SK-N-SH (cell line): ENCODE measurements around the gene KCNC2. TPM values are rescaled to one million over a fixed set of nuclear protein-coding genes. Genes with fewer than 3 reads are reported as not detected.

ENCODE experiments used
- CTCF ChIA-PET: fragments of 300-600, 350-600 bp; formaldehyde crosslinking; extraction: SDS; loops from one replicate; lab custom pipeline; 2021; lab: Yijun Ruan, JAX
- POLR2A ChIA-PET: fragments of 350-600 bp; sonication (Branson Sonifier 250); formaldehyde crosslinking; extraction: SDS; loops from one replicate; lab custom pipeline; 2020; ENCODE audit warnings: antibody characterized with exemption, inconsistent platforms; lab: Yijun Ruan, JAX
- DNase-seq: peaks from one replicate; pipeline ENCODE4 v3.0.0; 2012
- H2AFZ ChIP-seq: fragments of 200-600 bp; sonication (generic); 2 replicates; pipeline ENCODE4 v1.8.1; 2016; ENCODE audit warnings: antibody characterized with exemption, mild to moderate bottlenecking, low read depth
- H3F3A ChIP-seq: fragments of 200-600 bp; sonication (generic); replicated peaks from 2 replicates; pipeline ENCODE3; 2016; ENCODE audit warnings: antibody characterized with exemption, mild to moderate bottlenecking; ENCODE audit not compliant: insufficient read depth
- H3K27ac ChIP-seq, 2 experiments: fragments of 200-500 bp in 1 of 2; fragments of 200-600 bp in 1 of 2; sonication (Bioruptor generic) in 1 of 2; sonication (generic), shearing (Covaris generic) in 1 of 2; 2 replicates each; pipeline versions ENCODE4 v1.5.1 to v1.6.1; 2014 to 2016; ENCODE audit warnings: low read depth in 2 of 2, inconsistent platforms in 1 of 2, low read length in 1 of 2, mild to moderate bottlenecking in 1 of 2, mixed read lengths in 1 of 2
- H3K27me3 ChIP-seq: fragments of 200-600 bp; sonication (generic), shearing (Covaris generic); 2 replicates; pipeline ENCODE4 v1.6.1; 2016; ENCODE audit warnings: mixed run types; ENCODE audit not compliant: insufficient read depth
- H3K36me3 ChIP-seq, 2 experiments: fragments of 200-500 bp in 1 of 2; fragments of 200-600 bp in 1 of 2; sonication (Bioruptor generic) in 1 of 2; sonication (generic) in 1 of 2; replicated peaks in 1 of 2; 2 replicates each; pipeline versions ENCODE3 to v1.5.1; 2014 to 2016; ENCODE audit warnings: low read length in 1 of 2, mild to moderate bottlenecking in 1 of 2; ENCODE audit not compliant: insufficient read depth in 2 of 2, control insufficient read depth in 1 of 2
- H3K4me1 ChIP-seq, 2 experiments: fragments of 200-500 bp in 1 of 2; fragments of 200-600 bp in 1 of 2; sonication (Bioruptor generic) in 1 of 2; sonication (generic), shearing (Covaris generic) in 1 of 2; 2 replicates each; pipeline versions ENCODE4 v1.5.1 to v1.6.1; 2014 to 2016; ENCODE audit warnings: low read depth in 1 of 2, low read length in 1 of 2, mixed run types in 1 of 2; ENCODE audit not compliant: insufficient read depth in 2 of 2, control insufficient read depth in 1 of 2
- H3K4me2 ChIP-seq: fragments of 200-600 bp; sonication (generic), shearing (Covaris generic); 2 replicates; pipeline ENCODE4 v1.6.1; 2017; ENCODE audit warnings: mixed run types
- H3K4me3 ChIP-seq, 2 experiments: fragments of 200-500 bp in 1 of 2; fragments of 200-600 bp in 1 of 2; sonication (Bioruptor generic) in 1 of 2; sonication (generic), shearing (Covaris generic) in 1 of 2; 2 replicates each; pipeline versions ENCODE4 v1.5.1 to v1.8.1; 2014 to 2016; ENCODE audit warnings: low read depth in 2 of 2, inconsistent platforms in 1 of 2, low read length in 1 of 2, mild to moderate bottlenecking in 1 of 2, mixed read lengths in 1 of 2, moderate library complexity in 1 of 2
- H3K79me2 ChIP-seq: fragments of 200-600 bp; sonication (generic); 2 replicates; pipeline ENCODE4 v1.8.1; 2017; ENCODE audit warnings: mild to moderate bottlenecking; ENCODE audit not compliant: insufficient read depth
- H3K9ac ChIP-seq: fragments of 200-600 bp; sonication (generic); 2 replicates; pipeline ENCODE4 v1.6.1; 2017; ENCODE audit warnings: mixed run types
- H3K9me2 ChIP-seq: fragments of 200-600 bp; sonication (generic); 2 replicates; pipeline ENCODE4 v1.6.1; 2017; ENCODE audit warnings: mixed run types
- H3K9me3 ChIP-seq: fragments of 200-600 bp; sonication (generic); 2 replicates; pipeline ENCODE4 v1.6.1; 2017; ENCODE audit warnings: mixed run types, mild to moderate bottlenecking, moderate library complexity
- H4K20me1 ChIP-seq: fragments of 200-600 bp; sonication (generic); 2 replicates; pipeline ENCODE4 v1.6.1; 2017; ENCODE audit warnings: mild to moderate bottlenecking, mixed run types; ENCODE audit not compliant: insufficient read depth
- CHD2 ChIP-seq: fragments of 150-350 bp; IDR thresholded peaks from 2 replicates; pipeline ENCODE4 v1.6.1; 2018; ENCODE audit warnings: low read length; ENCODE audit not compliant: partially characterized antibody
- ELF1 ChIP-seq: IDR thresholded peaks from 2 replicates; pipeline ENCODE4 v1.4.0; 2012
- EP300 ChIP-seq, 2 experiments: IDR thresholded peaks; 2 replicates each; pipeline versions ENCODE4 v1.4.0 to v1.6.1; 2012; ENCODE audit warnings: borderline replicate concordance in 1 of 2, low read depth in 1 of 2, low read length in 1 of 2
- EZH2phosphoT487 ChIP-seq: fragments of 200-600 bp; sonication (generic); IDR thresholded peaks from 2 replicates; pipeline ENCODE4 v1.6.1; 2017; ENCODE audit warnings: low read depth, mixed run types, mild to moderate bottlenecking, antibody characterized with exemption, moderate library complexity, borderline replicate concordance
- FOSL2 ChIP-seq: IDR thresholded peaks from 2 replicates; pipeline ENCODE4 v1.4.0; 2012; ENCODE audit warnings: low read depth, mild to moderate bottlenecking, moderate library complexity, borderline replicate concordance
- FOXM1 ChIP-seq: IDR thresholded peaks from 2 replicates; pipeline ENCODE4 v1.4.0; 2012; ENCODE audit warnings: low read depth, mild to moderate bottlenecking
- JUND ChIP-seq: IDR thresholded peaks from 2 replicates; pipeline ENCODE4 v1.4.0; 2012
- MEF2A ChIP-seq: IDR thresholded peaks from 2 replicates; pipeline ENCODE4 v1.4.0; 2012; ENCODE audit warnings: low read depth, borderline replicate concordance
- RAD21 ChIP-seq: IDR thresholded peaks from 2 replicates; pipeline ENCODE4 v1.6.1; 2012; ENCODE audit warnings: mild to moderate bottlenecking, low read length
- SIN3A ChIP-seq: IDR thresholded peaks from 2 replicates; pipeline ENCODE4 v1.6.1; 2012; ENCODE audit warnings: low read depth, mild to moderate bottlenecking, low read length, moderate library complexity, borderline replicate concordance
- SMC3 ChIP-seq: IDR thresholded peaks from 2 replicates; pipeline ENCODE4 v1.6.1; 2012; ENCODE audit warnings: low read depth, low read length, improper control_type of control experiment
- TAF1 ChIP-seq: IDR thresholded peaks from 2 replicates; pipeline ENCODE4 v1.6.1; 2012; ENCODE audit warnings: low read depth, mild to moderate bottlenecking, low read length, moderate library complexity, borderline replicate concordance
- TEAD4 ChIP-seq: IDR thresholded peaks from 2 replicates; pipeline ENCODE4 v1.4.0; 2012; ENCODE audit warnings: mild to moderate bottlenecking, borderline replicate concordance; ENCODE audit not compliant: insufficient read depth
- WGBS: methylation state at CpG from one replicate; pipeline ENCODE4 v1.1.6; 2017; ENCODE audit warnings: low lambda C conversion rate; 5-methylcytosine and 5-hydroxymethylcytosine counted together
- polyA plus RNA-seq, 3 experiments: library from polyadenylated mRNA; depleted of rRNA; stranded (reverse); fragments of >200 nt; gene quantifications; 2 replicates each; pipeline ENCODE4 v1.2.3, GENCODE V29; 2012
- TF ChIP-seq, protein P1 (sequence below): IDR thresholded peaks from 2 replicates; pipeline ENCODE4; 2012
- TF ChIP-seq, protein P2 (sequence below): fragments of 150-350 bp; IDR thresholded peaks from 2 replicates; pipeline ENCODE4 v1.6.1; 2016; ENCODE audit warnings: mild to moderate bottlenecking, low read depth, low read length
- TF ChIP-seq, protein P3 (sequence below): IDR thresholded peaks from 2 replicates; pipeline ENCODE4 v1.4.0; 2012; ENCODE audit warnings: low read depth, borderline replicate concordance
- TF ChIP-seq, protein P4 (sequence below): IDR thresholded peaks from 2 replicates; pipeline ENCODE4 v1.4.0; 2012; ENCODE audit warnings: low read depth

The KCNC2 gene
- polyA plus RNA-seq, 1 of the 3 experiments (the other 2 are of a cell fraction) = not detected

DNA sequence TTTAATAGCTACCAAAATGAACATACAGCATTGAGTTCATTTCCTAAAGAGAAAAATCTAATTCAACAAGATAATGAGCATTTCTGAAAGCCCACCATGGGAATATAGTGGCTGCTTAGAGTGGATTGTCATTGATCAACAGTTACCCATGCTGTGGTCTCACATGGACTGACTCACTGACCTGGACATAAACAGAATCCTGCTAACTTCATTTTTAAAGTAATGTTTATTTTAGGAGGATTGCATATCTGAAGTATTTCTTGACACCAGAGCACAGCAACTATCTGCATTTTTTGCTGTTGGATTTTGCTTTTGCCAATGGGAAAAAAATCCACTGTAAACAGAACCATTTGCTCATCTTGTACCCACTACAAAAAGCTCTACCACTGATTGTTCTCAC is 71.7 kb downstream of the KCNC2 start (continued):
- no peak for TF ChIP-seq CHD2
- TF ChIP-seq FOXM1 = no peak
- TF ChIP-seq, protein P1, sequence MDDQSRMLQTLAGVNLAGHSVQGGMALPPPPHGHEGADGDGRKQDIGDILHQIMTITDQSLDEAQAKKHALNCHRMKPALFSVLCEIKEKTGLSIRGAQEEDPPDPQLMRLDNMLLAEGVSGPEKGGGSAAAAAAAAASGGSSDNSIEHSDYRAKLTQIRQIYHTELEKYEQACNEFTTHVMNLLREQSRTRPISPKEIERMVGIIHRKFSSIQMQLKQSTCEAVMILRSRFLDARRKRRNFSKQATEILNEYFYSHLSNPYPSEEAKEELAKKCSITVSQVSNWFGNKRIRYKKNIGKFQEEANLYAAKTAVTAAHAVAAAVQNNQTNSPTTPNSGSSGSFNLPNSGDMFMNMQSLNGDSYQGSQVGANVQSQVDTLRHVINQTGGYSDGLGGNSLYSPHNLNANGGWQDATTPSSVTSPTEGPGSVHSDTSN = no peak
- TF ChIP-seq EZH2phosphoT487 = no peak

DNA sequence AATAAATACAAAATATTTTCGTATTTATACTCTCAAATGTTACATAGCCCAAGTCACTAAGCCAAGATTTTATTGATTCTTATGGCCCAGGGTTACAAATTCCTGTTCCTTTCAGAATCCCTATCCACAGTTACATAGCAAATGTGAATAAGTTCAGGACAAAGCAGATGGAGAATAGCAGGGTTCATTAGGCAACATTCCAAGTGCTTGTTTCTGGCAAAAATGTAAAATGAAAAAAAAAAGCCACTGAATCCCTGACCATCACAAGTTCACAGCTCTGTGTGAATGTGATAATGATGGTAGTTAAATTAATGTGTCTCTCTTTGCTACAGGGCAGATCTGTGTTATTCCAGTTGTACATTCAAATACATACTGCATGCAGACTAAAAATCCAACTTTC is 74.6 kb downstream of the KCNC2 start:
- Histone ChIP-seq H3F3A (no peaks in the 10 kb centered on the region), H3K36me3 (no peaks in the 10 kb centered on the region), H3K9me2 (no peaks in the 10 kb centered on the region; the same call in 1 of the 2 replicates), H2AFZ (no peak overlapping the region), H3K27ac (no peak overlapping the region), H3K4me3 (no peak overlapping the region), H3K79me2 (no peaks in the 10 kb centered on the region), H3K27me3 (no peaks in the 10 kb centered on the region), H3K4me2 (no peak overlapping the region), H3K9ac (no peak overlapping the region), H3K4me1 (no peaks in the 10 kb centered on the region), H4K20me1 (no peaks in the 10 kb centered on the region), H3K9me3 (no peaks in the 10 kb centered on the region)
- POLR2A ChIA-PET = no interaction called here
- DNase-seq = no peak
- no peak for TF ChIP-seq SIN3A
- TF ChIP-seq, protein P2, sequence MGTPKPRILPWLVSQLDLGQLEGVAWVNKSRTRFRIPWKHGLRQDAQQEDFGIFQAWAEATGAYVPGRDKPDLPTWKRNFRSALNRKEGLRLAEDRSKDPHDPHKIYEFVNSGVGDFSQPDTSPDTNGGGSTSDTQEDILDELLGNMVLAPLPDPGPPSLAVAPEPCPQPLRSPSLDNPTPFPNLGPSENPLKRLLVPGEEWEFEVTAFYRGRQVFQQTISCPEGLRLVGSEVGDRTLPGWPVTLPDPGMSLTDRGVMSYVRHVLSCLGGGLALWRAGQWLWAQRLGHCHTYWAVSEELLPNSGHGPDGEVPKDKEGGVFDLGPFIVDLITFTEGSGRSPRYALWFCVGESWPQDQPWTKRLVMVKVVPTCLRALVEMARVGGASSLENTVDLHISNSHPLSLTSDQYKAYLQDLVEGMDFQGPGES = no peak
- no peak for TF ChIP-seq TEAD4
- TF ChIP-seq JUND = no peak
- no peak for TF ChIP-seq FOSL2
- no peak for TF ChIP-seq RAD21
- TF ChIP-seq MEF2A = no peak
- TF ChIP-seq EP300 (IDR thresholded peaks at IDR 0.05; ENCODE audit: borderline replicate concordance in 1 of 2, low read depth in 1 of 2, low read length in 1 of 2) = no peak
- no peak for TF ChIP-seq SMC3
- TF ChIP-seq, protein P3, sequence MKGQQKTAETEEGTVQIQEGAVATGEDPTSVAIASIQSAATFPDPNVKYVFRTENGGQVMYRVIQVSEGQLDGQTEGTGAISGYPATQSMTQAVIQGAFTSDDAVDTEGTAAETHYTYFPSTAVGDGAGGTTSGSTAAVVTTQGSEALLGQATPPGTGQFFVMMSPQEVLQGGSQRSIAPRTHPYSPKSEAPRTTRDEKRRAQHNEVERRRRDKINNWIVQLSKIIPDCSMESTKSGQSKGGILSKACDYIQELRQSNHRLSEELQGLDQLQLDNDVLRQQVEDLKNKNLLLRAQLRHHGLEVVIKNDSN = no peak
- TF ChIP-seq, protein P4, sequence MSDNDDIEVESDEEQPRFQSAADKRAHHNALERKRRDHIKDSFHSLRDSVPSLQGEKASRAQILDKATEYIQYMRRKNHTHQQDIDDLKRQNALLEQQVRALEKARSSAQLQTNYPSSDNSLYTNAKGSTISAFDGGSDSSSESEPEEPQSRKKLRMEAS = no peak
- no peak for TF ChIP-seq ELF1
- TF ChIP-seq TAF1 = no peak
- WGBS = 0% methylated on average over 1 of the region's 1 CpG
- CTCF ChIA-PET = no interaction called here
